Glomerular endothelial cell (primary cell): Measurements from ENCODE around the gene RCOR1. TPM values are rescaled to one million over a fixed set of nuclear protein-coding genes. Genes with fewer than 3 reads are reported as not detected.

Experiments
- DNase-seq: peaks from one replicate; pipeline ENCODE4 v3.0.0-alpha.2; 2011; ENCODE audit warnings: low read depth, low spot score; ENCODE audit errors: extremely low read depth
- total RNA-seq: library from RNA; depleted of rRNA; stranded (reverse); fragments of >200 nt; gene quantifications from 2 replicates; pipeline ENCODE4 v1.2.3, GENCODE V29; 2015

Gene RCOR1
- total RNA-seq, 1 donor from 2014 or later: 18.4 TPM

DNA sequence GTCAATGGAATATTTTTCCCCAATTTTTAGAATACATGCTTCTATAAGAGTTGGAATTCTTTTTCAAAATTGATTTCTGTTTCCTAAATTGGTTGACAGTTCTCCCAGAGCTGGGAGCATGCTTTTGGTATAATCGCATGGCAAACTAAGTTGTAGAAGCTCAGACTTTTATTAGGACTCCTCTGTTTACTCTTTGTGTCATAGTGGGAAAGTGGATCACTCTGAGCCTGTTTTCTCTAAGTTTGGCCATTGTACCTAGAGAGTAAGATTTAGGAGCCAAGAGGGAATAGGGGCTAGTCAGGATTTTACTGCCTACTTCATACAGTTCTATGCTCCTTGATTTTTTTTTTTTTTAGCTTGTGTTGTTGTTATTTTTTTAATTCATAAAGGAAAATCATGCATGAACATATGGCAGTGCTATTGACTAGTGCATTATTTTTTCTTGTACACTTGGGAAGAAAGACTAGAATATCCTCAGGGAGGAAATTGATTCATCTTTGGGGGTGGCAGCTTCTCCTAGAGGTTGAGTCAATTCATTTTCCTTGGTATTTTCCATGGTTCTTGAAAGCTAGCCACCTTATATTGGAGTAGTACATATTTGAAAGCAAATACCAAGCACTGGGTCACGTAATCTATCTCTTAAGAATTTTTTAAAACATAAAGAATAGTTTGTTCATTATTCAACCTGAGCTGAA, 107.1 kb downstream of the RCOR1 start:
- DNase-seq: no peak

DNA sequence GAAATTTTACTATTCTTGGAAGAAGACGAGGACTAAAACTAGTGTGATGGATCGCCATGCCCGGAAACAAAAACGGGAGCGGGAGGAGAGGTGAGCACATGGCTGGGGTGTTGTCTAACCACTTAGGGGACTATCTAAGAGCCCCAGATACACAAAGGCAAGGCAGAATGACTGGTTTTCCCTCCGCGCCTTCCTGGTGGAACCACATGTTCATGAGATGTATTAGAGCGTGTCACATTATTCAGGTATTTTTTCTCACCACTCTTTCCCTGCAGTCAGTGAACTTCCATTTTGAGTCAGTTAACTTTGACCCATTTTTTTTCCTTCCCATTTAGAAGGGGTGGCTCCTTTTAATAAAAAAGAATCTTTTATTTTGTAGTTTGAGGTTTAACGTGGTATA, 116.0 kb downstream of the RCOR1 start:
- DNase-seq: no peak

DNA sequence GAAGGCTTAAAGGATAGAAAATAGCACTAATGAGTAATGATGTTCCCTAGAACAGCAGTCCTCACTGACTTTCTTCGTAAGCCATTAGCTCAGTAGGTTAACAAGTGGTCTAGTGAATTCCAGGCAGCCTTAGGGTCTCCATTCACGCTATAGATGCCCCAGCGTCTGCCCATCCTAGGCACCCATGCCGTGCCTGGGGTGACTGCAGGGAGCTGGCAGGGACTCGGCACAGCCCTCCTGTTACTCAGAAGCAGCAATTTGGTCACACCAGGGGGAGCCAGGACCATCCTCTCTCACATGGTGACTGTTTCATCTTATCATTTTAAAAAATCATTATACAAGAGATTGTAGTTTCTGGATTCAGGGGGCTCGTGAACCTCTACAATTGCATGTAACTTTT, 118.8 kb downstream of the RCOR1 start:
- DNase-seq: no peak

DNA sequence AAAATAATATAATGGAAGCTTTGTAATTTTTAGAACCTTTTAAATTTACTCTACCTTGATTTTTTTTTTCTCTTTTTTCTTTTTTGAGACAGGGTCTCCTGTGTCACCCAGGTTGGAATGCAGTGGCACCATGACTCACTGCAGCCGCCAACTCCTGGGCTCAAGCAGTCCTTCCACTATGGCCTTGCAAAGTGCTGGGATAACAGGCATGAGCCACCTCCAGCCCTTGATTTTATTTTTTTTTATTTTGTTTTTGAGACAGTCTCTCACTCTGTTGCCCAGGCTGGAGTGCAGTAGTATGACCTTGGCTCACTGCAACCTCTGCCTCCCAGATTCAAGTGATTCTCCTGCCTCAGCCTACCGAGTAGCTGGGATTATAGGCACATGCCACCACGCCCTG, 119.5 kb downstream of the RCOR1 start:
- no peak for DNase-seq

DNA sequence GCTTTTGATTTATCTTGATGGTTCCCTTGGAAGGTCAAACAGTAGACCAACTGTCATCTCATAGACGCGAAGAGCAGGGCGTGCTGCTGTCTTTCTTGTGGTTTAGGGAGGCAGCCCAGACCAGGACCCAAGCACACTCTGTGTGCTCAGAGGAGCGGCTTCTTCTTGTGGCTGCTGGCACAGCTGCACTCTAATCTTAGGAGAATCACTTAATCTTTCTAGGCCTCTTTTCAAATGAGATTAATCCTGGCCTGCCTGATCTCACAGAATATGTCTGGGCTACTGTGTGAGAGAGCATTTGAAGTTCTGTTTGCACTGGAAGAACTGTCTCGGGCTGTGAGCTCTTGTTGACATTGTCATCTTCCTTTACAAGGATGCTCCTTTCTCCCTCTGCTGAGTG, 124.8 kb downstream of the RCOR1 start:
- no peak for DNase-seq

DNA sequence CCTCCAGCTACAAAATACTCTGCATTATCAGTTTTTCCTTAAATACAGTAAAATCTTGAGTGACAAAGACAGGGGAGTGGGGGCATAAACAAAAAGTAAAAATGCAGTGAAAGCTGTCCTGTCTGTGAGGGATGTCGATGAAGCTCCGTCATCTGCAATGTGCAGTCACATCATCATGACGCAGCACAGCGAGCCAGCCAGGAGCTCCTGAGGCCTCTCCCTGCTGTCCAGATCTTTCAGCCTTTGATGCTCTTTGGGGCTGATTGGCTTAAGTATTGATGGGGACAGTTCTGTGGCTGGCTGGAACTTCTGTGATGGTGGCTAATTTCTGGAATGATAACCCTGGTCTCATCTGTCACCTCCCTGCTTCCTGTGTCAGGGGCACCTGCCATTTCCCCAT, 130.2 kb downstream of the RCOR1 start:
- no peak for DNase-seq

DNA sequence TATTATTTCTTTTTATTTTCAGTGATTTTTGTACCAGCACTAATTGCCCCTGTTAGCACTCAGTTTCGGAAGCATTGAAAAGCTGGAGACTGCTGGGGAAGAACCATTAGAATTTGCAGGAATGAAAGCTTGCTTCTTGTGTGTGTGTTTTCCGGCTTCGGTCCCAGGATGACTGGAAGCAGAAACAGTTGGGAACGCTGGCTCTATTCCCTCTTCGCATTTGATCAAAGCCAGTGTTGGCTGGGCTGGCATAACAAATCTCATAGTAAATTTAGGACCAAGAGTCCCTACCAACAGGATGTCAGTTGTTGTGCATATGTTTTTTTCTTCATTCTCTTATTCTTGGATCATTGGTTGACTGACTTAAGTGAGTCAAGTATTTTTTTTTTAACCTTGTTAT, 131.2 kb downstream of the RCOR1 start:
- no peak for DNase-seq

DNA sequence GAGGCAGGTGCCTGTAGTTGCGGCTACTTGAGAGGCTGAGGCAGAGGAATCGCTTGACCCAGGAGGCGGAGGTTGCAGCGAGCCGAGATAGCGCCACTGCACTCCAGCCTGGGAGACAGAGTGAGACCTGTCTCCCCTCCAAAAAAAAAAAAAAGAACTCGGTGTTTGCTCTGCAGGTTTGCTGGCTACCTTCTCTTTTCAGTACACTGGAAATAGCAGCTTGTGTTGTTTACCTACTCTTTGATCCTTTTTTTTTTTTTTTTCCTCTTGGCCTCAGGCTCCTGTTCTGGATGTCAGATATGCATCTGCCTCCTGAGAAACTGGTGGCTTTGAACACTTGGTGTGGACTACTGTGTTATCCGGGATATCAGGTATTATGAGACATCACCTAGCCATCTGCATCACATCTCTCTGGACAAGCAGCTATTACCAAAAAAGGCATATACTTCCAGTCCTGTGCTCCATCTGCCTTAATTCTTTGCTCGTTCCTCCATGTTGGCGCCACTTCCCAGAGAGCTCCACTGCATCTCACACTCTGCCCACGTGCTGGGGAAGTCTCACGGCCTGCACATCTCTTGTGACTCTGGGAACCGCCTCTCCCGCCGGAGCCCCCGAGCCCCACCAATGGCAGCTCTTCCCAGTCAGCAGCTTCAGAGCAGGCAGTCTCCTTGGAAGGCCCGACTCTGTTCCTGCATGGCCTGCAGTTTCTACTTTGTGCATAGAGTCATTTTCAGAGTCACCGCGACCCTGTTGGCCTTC, 133.9 kb downstream of the RCOR1 start:
- DNase-seq: no peak

DNA sequence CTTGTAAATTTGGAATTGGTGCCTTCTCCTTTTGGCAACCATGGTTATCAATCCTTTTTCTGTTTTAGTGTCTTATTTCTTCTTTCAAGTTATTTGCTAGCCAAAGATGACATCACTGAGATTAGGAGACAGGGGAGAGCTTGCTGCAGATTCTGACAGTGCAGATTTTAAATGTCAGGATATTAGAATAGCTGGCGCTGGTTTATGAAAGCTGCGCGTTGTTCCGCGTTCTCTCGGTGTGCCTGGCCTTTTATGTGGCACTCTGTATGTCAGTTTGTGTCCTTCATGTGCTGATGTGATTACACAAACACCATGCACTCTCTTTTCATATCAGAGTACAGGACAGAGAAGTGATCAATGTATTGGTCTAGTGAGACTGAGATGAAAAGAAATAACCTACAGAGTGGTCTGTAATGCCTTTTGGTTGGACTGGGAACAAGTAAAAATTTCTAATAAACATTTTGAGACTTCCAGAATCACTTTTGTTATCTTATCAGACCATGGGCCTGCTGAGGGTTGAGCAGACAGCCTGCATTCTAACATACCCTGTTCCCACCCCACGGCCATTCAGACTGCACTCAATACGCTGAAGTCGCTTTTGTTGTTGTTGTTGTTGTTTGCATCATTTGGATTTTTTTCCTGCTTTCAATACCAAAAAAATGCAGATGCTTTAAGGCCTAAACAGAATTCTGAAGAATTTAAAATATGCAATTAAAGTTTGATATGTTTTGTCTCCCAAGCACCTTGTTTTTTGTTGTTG, 135.1 kb downstream of the RCOR1 start:
- DNase-seq: no peak

DNA sequence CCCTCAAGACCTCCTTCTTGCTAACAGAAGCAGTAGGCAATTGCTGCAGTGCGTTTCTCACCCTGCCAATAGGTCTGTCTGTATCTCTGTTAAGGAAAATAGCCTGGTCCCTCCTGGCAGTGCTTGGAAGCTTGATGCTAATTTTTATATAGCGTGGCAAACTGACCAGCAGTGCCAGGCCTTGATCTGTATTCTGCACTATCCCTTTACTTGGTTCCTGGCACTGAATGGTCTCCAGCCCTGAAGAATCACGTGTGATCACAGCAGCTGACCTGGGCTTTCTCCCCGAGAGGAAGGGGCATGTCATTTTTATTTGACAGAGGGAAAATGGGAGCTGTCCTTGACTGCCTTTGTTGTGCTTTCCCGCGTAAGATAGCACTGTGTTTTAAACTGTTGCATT, 136.1 kb downstream of the RCOR1 start:
- DNase-seq: no peak

DNA sequence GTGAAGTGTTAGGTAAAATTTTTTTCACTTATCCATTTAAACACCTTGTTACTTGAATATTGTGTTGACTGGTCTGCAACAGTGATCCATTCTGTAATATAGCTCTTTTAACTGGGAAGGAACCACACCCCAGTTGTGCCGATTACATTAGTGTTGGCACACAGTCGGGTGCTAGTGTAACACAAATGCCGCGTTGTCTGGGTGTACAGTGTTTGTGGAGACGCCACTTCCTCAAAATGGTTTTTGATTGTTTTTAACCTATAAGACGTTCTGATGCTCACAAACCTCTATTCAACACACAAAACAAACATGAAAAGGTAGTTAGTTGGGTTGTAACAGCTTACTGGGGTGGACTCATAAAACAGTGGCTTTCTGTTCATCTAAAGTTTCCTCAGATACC, 136.8 kb downstream of the RCOR1 start:
- DNase-seq: no peak

DNA sequence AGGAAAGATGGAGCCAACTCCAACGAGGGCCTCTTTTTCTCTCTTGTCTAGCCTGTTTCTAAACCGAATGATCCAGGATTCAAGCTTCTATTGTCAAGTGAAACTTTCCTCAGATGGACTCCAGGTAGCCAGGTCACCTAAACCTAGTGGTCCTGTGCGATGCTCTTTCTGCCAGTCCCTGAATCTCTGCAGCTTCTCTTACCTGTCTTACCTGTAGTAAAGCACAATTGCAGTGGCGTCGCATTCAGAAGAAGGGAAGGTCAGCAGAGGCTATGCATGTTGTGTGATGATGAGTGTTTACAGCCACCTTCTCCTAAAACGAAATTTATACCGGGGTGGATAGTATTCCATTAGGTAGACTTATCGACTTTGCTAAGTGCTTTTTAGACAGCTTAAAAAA, 137.4 kb downstream of the RCOR1 start:
- no peak for DNase-seq

DNA sequence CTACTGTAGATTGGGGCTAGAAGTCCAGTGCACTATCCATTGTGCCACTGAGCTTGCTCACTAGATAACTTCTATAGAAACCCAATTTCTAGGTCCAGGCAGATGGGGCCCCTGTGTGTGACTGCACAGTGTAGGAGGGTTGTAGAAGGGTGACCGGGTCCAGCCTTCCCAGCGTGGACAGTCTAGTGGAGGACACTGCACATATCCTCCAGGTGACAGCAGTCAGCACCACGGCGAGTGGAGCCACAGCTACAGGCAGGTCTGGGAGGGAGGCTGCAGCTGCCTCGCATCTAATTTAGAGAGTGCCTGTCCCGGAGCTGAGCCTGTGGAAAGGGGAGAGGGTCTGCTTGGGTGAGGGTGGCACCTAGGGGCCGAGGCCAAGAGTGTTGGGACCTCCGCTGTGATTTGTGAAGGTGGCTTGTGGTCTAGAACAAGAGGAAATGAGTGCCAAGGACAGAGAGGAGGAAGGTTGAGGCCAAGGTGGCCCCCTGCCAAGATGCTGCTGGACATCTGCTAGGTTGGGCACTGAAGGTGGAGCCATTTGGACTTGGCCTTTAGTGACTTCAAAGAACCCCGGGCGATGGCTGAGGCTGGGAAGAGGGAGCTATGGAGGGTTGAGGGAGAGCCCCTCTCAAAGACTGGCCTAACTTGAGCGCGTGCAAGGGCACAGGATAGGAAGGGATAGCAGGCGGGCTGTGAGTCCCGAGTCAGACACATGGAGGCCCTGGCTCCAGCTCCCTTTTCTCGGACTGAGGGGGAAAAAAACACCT, 138.8 kb downstream of the RCOR1 start:
- no peak for DNase-seq

DNA sequence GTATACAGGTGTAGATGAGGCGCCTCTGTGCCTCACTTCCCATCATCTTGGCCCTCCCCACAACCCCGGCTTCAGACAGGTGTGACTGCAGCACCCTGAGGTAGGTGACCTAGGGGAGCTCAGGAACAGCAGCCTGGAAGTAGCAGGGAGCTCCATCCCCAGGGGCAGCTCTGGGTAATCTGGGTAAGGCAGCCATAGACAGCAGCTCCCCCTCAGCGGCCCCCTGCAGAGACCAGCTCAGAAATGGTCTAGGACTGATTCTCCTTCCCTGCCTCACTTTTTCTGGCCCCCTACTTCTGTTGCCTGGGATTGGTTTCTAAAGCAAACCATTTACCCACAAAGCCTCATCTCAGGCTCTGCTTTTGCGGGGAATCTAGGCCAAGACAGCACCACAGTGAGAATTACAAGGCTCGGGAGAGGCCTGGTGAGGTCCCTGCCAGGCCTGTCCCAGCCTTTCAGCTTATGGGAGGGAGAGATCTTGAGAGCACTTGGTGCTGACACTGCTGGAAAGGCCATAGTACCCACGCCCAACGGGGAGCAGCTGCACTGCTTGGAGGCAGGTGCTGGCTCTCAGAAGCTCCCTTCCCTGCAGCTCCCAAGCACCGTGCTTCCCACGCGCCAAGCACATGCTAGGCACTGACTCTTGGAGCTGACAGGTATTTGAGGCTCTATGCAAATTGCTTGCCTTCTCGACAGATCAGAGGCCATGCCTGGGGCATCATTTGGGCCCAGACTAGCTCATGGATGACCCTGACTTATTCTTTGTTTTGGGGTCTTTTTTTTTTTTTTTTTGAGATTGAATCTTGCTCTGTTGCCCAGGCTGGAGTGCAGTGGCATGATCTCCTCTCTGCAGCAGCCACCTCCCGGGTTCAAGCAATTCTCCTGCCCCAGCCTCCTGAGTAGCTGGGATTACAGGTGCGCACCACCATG, 139.7 kb downstream of the RCOR1 start:
- no peak for DNase-seq

DNA sequence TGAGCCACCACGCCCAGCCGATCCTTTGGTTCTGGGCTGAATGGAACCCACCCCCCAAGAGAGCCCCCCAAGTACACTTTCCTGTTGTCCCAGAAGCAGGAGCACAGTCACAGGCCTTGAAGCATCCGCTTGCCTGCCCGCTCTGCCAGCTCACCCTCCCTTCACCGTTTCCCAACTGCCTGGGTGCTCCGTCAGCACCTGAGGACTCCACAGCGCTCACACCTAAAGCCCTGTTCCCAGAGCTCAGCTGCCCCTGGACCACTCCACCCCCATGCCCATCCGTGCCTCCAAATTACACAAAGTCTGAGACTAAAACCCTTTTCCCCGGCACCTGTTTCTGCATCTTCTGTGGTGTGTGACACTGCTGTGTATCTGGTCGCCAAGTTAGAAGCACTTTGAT, 140.5 kb downstream of the RCOR1 start:
- DNase-seq: no peak

DNA sequence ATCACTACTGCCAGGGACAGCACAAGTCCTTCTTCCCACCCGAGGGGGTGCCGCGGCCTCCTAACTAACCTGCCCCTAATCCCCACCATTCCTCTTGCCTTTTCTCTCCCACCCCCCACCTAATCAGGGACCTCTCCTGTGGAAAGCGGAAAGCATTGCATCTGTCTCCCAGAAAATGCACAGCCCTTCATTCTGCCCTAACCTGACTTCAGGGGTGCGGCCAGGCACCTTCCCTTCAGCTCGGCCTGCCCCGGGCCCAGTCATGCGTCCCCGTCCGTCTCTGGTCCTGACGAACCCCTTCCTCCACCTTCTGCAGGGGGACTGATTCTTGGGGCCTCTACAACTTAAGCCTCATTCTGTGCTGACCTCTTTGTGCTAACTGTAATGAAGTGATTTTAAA, 140.9 kb downstream of the RCOR1 start:
- no peak for DNase-seq

DNA sequence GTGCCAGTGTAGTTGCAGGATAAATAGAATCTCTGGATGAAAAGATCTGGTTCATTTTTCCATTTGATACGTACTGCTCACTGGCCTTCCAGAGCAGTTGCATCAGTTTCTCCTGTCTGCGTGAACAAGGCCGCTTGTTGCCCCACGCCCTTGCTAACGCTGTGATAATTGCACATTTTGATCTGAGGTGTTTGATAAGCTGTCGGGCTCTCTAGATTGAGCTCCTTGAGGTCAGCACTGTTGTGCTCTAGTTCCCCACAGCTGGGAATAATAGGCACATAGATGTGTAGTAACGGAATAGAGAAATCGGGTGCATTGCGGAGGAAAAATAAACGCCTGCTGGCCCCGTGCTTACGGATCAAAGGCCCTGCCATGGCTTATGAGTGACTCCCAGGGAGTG, 142.0 kb downstream of the RCOR1 start:
- DNase-seq: no peak

DNA sequence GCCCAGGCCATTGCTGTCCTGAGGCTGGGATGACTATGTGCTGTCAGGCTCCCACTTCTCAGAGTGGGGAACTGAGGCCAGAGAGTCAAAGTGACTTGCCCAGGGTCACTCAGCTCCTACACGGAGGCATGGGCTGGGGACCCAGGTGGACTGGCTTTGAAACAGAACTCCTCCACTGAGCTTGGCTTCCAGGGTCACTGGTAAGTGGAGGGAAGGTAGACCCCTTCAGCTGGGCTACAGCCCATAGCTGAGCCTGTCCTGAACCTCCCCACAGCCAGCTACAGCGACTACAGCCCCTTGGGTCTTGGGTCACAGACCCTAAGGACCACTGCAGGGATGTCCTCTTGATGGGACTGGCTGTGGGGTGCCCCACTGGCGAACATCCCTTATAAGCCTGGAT, 144.5 kb downstream of the RCOR1 start:
- no peak for DNase-seq

DNA sequence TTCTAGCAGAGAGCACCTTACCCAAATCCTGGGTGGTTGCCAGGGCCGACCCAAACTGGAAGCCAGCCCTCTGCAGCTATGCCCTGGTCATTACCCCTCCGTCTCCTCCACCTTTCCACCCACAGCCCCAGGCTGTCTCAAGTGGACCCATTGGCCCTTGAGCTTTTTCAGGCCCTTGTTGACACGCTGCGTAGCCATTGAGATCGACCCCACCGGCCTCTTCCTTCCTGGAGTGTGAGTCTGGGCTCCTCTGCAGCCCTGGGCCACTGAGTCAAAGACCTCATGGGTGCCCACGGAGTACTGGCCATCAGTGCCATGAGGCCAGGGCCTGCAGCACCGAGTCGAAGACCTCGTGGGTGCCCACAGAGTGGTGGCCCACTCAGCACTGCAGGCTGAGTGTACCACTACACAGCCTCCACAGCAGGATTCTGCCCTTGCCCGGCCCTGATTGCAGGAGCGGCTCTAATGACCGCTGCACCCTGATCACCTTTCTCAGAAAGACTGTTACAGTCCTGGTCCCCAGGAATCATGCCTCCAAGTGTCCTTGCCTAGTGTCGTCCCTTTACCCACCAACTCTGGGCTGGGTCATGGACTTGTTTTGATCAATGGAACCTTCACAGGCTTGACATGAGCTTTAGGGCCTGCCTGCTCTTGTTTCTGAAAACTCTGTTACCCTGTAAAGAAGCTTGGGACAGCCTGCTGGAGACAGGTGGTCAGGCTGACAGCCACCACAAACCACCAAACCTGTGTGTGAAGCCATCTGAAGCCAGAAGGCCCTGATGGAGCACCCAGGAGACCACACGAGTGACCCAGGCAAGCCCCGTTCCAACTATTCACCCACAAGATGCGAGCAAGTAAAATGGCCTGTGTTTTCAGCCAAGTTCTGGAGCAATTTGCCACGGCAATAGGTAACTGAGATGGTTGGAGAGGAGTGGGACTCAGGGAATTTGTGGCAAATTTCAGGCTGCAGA, 145.2 kb downstream of the RCOR1 start:
- DNase-seq: no peak
